Lower lobe of right lung (tissue), 2 donors: Measurements from ENCODE around the gene DNAJC18. TPM values are rescaled to one million over a fixed set of nuclear protein-coding genes. Genes with fewer than 3 reads are reported as not detected.

Source experiments
- ATAC-seq, 2 donors: fragments of 200-7000 bp; cut with Tn5 transposase; one replicate each; pipeline ENCODE4 v1.9.1; 2020 to 2022; ENCODE audit warnings: mild to moderate bottlenecking in 2 of 2, moderate library complexity in 2 of 2
- DNase-seq: peaks from one replicate; pipeline ENCODE4 v3.0.0-alpha.2; 2020
- H3K27ac ChIP-seq: fragments of 200-600 bp; one replicate; pipeline ENCODE4 v1.8.0; 2022
- H3K27me3 ChIP-seq: fragments of 200-600 bp; one replicate; pipeline ENCODE4 v1.8.0; 2022; ENCODE audit warnings: low read depth
- H3K36me3 ChIP-seq: fragments of 200-600 bp; one replicate; pipeline ENCODE4 v1.8.0; 2022; ENCODE audit warnings: mild to moderate bottlenecking
- H3K4me1 ChIP-seq: fragments of 200-600 bp; one replicate; pipeline ENCODE4 v1.8.0; 2022
- H3K4me3 ChIP-seq: fragments of 200-600 bp; one replicate; pipeline ENCODE4 v1.8.0; 2022; ENCODE audit warnings: mild to moderate bottlenecking
- H3K9me3 ChIP-seq: fragments of 200-600 bp; one replicate; pipeline ENCODE4 v1.8.0; 2022
- intact Hi-C: fragments of 100-400 bp; cut with DNase I; formaldehyde crosslinking; loops from one replicate; pipeline ENCODE4 v1.11.0; 2022
- total RNA-seq: library from RNA; stranded (reverse); fragmentation: NEBNext Ultra II Directional; extraction: Animal tissue kit (Norgen Biotek cat#: 25700); gene quantifications from one replicate; pipeline ENCODE4 v1.2.1, GENCODE V29; 2021
- TF ChIP-seq, protein P1 (sequence below): fragments of 200-600 bp; IDR thresholded peaks from one replicate; pipeline ENCODE4 v1.8.0; 2022; ENCODE audit warnings: antibody characterized with exemption, mild to moderate bottlenecking
- donor health status: DM: no; HTN: yes; CAD: no; lungs with severe emphysema.

DNAJC18 gene
- total RNA-seq, 1 donor from 2014 or later: 10.0 TPM

DNA sequence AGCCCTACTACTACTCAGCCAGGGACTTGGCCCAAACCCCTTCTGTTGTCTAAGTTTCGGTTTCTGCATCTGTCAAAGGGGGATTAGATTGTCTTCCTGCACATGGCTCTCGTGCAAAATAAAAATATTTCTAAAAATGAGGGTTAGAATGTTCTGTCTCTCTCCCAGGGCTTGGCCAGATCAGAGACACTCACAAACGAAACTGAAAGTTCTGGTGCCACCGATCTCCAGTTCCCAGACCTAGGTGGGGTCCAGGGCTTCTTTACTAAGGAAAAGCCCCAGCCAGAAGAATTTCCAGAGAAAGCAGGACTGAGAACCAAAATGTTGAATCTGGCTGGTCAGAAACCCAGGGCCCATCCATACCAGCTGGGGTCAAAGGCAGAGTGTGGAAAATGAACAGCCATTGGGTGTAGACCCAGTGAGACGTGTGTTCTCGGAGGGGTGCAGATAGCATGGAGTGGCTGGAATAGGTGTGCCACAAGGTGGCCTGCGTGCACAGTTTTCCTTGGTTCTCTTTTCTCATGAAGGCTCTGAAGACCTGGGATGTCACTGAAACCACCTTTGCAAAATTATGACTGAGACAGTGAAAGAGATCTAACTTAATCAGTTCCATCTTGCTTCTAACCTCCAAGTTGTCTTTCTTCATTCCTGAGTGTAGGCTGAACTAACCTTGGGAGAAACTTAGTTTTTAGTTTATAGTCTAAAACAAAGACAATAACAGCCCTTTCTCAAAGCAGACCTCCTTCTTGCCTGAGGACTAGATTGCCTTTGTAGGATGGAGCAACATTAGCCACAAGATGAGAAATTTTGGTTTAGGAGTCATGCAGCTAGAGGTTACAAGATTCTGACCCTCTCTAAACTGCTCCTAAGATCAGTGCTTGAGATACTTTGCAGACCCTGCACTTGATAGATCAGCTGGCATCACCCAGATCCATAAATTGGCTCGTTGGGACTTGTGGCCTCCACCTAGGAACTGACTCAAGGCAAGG lies 54.0 kb downstream of the DNAJC18 start:
- TF ChIP-seq, protein P1, sequence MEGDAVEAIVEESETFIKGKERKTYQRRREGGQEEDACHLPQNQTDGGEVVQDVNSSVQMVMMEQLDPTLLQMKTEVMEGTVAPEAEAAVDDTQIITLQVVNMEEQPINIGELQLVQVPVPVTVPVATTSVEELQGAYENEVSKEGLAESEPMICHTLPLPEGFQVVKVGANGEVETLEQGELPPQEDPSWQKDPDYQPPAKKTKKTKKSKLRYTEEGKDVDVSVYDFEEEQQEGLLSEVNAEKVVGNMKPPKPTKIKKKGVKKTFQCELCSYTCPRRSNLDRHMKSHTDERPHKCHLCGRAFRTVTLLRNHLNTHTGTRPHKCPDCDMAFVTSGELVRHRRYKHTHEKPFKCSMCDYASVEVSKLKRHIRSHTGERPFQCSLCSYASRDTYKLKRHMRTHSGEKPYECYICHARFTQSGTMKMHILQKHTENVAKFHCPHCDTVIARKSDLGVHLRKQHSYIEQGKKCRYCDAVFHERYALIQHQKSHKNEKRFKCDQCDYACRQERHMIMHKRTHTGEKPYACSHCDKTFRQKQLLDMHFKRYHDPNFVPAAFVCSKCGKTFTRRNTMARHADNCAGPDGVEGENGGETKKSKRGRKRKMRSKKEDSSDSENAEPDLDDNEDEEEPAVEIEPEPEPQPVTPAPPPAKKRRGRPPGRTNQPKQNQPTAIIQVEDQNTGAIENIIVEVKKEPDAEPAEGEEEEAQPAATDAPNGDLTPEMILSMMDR: peak; percentile 15
- Histone ChIP-seq H3K27me3 (no peaks in the 10 kb centered on the region), H3K27ac (peak overlapping the region; percentile 80), H3K4me1 (peaks cover 18% of the 10 kb centered on the region), H3K36me3 (no peaks in the 10 kb centered on the region), H3K9me3 (no peaks in the 10 kb centered on the region), H3K4me3 (peak overlapping the region; percentile 54)
- DNase-seq: no peak
- intact Hi-C loops: no loop called here
- ATAC-seq: peak in 1 of 2 donors; percentile 39

- no peak for ATAC-seq
- Histone ChIP-seq H3K36me3 (no peaks in the 10 kb centered on the region), H3K4me3 (peak overlapping the region; percentile 54), H3K4me1 (peaks cover 18% of the 10 kb centered on the region), H3K9me3 (no peaks in the 10 kb centered on the region), H3K27ac (peak overlapping the region; percentile 80), H3K27me3 (no peaks in the 10 kb centered on the region)
- TF ChIP-seq, protein P1: no peak
- intact Hi-C loops: no loop called here
- no peak for DNase-seq
These were observed 54.7 kb downstream of the DNAJC18 start for GRCh38 chr5:139384591-139385051.

- no peak for DNase-seq
- H3K27me3 ChIP-seq: no peaks in the 10 kb centered on the region
- intact Hi-C loops: no loop called here
- H3K27ac ChIP-seq: peak overlapping the region; percentile 80
- no peaks in the 10 kb centered on the region for H3K36me3 ChIP-seq
- ATAC-seq: no peak
- TF ChIP-seq, protein P1: no peak
- H3K4me1 ChIP-seq: peaks cover 18% of the 10 kb centered on the region
- H3K9me3 ChIP-seq: no peaks in the 10 kb centered on the region
- H3K4me3 ChIP-seq: no peak overlapping the region
These were observed 55.2 kb downstream of the DNAJC18 start for GRCh38 chr5:139383993-139384590.

DNA sequence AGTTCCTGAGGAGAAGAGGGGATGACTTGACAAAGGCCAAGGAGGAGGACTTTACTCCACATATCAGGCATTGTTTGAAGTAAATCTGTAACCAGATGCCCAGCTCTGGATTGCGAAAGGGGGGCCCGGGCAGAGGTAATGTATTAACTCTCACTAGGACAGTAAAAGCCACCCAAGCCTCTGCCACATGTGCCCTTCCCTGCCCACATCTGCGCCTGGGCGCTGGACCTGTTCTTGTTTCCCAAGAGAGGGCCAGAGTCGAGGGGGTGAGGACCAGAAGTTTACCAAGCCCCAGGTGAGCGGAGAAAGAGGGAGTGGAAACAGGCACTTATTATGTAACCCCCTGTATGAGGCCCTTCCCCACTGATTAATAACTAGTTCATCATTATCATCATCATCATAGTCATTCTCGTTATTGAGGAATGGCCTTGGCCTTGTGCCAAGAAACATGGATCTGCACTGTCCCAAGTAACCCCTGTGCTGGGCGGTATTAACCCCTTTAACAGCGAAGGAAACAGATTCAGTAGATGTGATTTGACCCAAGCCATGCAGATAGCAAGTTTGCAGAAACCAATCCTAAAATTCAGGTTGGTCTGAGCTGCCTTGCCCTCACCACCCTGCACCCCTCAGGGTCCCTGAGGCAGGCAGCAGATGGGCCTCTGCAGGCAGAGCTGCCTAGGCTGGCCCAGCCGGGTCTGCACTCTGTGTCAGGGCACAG lies 55.9 kb downstream of the DNAJC18 start, which contains the start of gene SLC23A1:
SLC23A1 (minus strand) TSS at position 23 of the 718 bp plus-strand sequence. CDS start 44 bp downstream, outside the sequence.
- Histone ChIP-seq H3K27me3 (no peaks in the 10 kb centered on the region), H3K4me3 (no peak within 1 kb of the TSS), H3K36me3 (no peaks in the 10 kb centered on the region), H3K9me3 (no peaks in the 10 kb centered on the region), H3K27ac (no peak within 1 kb of the TSS), H3K4me1 (peaks cover 17% of the 10 kb centered on the region)
- DNase-seq (no peak), ATAC-seq (no peak)
- TF ChIP-seq, protein P1: no peak
- intact Hi-C loops: no loop called here

- Histone ChIP-seq H3K27me3 (no peaks in the 10 kb centered on the region), H3K4me3 (no peak overlapping the region), H3K9me3 (no peaks in the 10 kb centered on the region), H3K4me1 (peaks cover 11% of the 10 kb centered on the region), H3K36me3 (no peaks in the 10 kb centered on the region), H3K27ac (no peak overlapping the region)
- ATAC-seq (no peak), DNase-seq (no peak)
- intact Hi-C loops: no loop called here
- TF ChIP-seq, protein P1: no peak
These were observed 56.5 kb downstream of the DNAJC18 start for GRCh38 chr5:139382807-139383206.
